GM12801 (cell line): ENCODE results near the gene TFPI.

Experiments
- TF ChIP-seq, protein P1 (sequence below): IDR thresholded peaks from one replicate; pipeline ENCODE4 v1.5.1; 2011; ENCODE audit warnings: control low read depth; ENCODE audit not compliant: insufficient read length; ENCODE audit errors: extremely low read depth

TFPI gene

DNA sequence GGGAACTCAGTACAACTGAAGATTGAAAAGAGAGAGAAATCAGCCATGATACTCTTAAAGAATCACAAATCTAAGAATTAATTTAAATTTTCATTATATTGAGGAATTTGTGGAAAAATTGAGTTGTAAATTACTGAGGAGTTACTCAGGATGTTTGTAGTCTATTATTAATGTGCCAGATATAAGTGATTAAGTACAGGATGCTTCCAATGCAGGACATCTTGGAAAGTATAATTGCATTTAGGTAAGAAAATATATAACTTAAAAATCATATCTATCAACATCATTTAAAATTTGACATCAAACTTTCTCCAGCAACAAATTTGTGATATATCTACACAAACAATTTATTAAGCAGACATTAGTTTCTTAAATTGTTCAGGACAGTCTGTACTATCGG lies 107.5 kb downstream of the TFPI start:
- TF ChIP-seq, protein P1, sequence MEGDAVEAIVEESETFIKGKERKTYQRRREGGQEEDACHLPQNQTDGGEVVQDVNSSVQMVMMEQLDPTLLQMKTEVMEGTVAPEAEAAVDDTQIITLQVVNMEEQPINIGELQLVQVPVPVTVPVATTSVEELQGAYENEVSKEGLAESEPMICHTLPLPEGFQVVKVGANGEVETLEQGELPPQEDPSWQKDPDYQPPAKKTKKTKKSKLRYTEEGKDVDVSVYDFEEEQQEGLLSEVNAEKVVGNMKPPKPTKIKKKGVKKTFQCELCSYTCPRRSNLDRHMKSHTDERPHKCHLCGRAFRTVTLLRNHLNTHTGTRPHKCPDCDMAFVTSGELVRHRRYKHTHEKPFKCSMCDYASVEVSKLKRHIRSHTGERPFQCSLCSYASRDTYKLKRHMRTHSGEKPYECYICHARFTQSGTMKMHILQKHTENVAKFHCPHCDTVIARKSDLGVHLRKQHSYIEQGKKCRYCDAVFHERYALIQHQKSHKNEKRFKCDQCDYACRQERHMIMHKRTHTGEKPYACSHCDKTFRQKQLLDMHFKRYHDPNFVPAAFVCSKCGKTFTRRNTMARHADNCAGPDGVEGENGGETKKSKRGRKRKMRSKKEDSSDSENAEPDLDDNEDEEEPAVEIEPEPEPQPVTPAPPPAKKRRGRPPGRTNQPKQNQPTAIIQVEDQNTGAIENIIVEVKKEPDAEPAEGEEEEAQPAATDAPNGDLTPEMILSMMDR: no peak

GRCh38 chr2:187445051-187445450 lies 109.2 kb downstream of the TFPI start:
- TF ChIP-seq, protein P1: no peak

DNA sequence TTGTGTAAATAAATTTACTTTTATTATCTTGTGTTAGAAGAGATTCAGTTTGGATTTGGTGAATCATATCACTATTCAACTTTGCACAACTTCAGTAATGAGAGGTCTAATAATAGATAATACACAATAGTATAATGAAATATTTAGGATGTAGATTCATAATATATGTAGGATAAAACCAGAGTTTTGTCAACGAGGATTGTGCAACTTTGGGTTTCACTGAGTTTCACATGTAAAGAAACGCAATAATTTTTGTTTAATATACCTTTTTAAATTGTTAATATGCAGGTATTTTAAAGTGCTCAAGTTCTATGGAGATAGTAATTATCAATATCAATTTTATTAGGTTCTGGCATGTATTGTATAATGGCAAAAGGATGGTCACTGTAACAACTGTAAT lies 111.5 kb downstream of the TFPI start:
- TF ChIP-seq, protein P1: no peak

- TF ChIP-seq, protein P1: no peak
Observed at GRCh38 chr2:187442378-187442777, 111.9 kb downstream of the TFPI start.

- TF ChIP-seq, protein P1: no peak
Observed at GRCh38 chr2:187440101-187440675, 114.0 kb downstream of the TFPI start.

GRCh38 chr2:187438455-187438854 lies 115.8 kb downstream of the TFPI start:
- TF ChIP-seq, protein P1: no peak

DNA sequence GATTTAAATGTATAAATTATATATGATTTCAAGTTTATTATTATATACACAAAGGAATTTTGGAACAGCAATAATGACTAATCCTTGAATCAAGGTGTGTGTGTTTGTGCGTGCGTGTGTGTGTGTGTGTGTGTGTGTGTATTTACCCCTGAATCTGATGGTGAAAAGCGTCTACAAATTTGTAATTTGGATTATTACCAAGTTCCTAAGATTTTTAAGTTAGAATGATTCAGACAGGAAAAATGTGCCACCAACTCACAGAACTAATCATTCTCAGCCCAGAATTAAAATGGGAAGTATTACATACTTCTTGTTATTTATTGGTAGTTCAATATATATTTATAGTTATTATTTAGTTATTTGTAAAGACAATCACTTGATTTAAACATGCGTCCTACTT lies 118.5 kb downstream of the TFPI start:
- TF ChIP-seq, protein P1: no peak
